Ishikawa (cell line): ENCODE data around the gene ZIC2.

ENCODE experiments used
- CREB1 ChIP-seq: IDR thresholded peaks from 2 replicates; pipeline ENCODE4 v1.6.1; 2012; ENCODE audit warnings: low read depth
- EGR1 ChIP-seq: IDR thresholded peaks from 2 replicates; pipeline ENCODE4 v1.6.1; 2012
- EP300 ChIP-seq: IDR thresholded peaks from 2 replicates; pipeline ENCODE4 v1.6.1; 2012; ENCODE audit warnings: borderline replicate concordance
- MAX ChIP-seq: IDR thresholded peaks from 2 replicates; pipeline ENCODE4 v1.6.1; 2012
- RAD21 ChIP-seq: IDR thresholded peaks from 2 replicates; pipeline ENCODE4 v1.6.1; 2012; ENCODE audit warnings: low read depth
- REST ChIP-seq: IDR thresholded peaks from 2 replicates; pipeline ENCODE4 v1.6.1; 2012; ENCODE audit warnings: low read depth, mild to moderate bottlenecking
- TAF1 ChIP-seq: IDR thresholded peaks from 2 replicates; pipeline ENCODE4 v1.6.1; 2012; ENCODE audit warnings: low read depth, mild to moderate bottlenecking
- TCF12 ChIP-seq: IDR thresholded peaks from 2 replicates; pipeline ENCODE4 v1.6.1; 2012; ENCODE audit warnings: low read depth
- YY1 ChIP-seq: IDR thresholded peaks from 2 replicates; pipeline ENCODE4 v1.6.1; 2012; ENCODE audit warnings: low read depth
- ZBTB7A ChIP-seq: IDR thresholded peaks from 2 replicates; pipeline ENCODE4 v1.6.1; 2012; ENCODE audit warnings: low read depth

- no peak for TF ChIP-seq TAF1
- no peak for TF ChIP-seq EP300
- TF ChIP-seq YY1, result no peak
- TF ChIP-seq ZBTB7A, result no peak
- TF ChIP-seq REST, result no peak
- TF ChIP-seq CREB1, result no peak
- TF ChIP-seq TCF12, result no peak
- no peak for TF ChIP-seq EGR1
- TF ChIP-seq RAD21, result no peak
- TF ChIP-seq MAX, result no peak
Observed at GRCh38 chr13:99976575-99976974, 5.0 kb upstream of the ZIC2 start.
